Small intestine (tissue), 7 donors: Measurements from ENCODE around the gene TM4SF4. TPM values are rescaled to one million over a fixed set of nuclear protein-coding genes. Genes with fewer than 3 reads are reported as not detected.

Experiments used
- DNase-seq, 2 donors: peaks; one replicate each; pipeline versions ENCODE4 v3.0.0 to v3.0.0-alpha.2; 2013
- FAIRE-seq: peaks from 2 replicates; lab custom pipeline; 2012; peaks lifted over from hg19 to GRCh38; lab: Jason Lieb, UNC
- H3K27ac ChIP-seq, 3 donors: one replicate each; pipeline ENCODE4 v1.5.1; 2013; ENCODE audit warnings: low read length in 2 of 3, mild to moderate bottlenecking in 2 of 3, control low read depth in 1 of 3, inconsistent platforms in 1 of 3, low read depth in 1 of 3, moderate library complexity in 1 of 3
- H3K27me3 ChIP-seq, 3 donors: one replicate each; pipeline ENCODE4 v1.6.1; 2013; ENCODE audit warnings: low read length in 3 of 3, inconsistent platforms in 1 of 3; ENCODE audit not compliant: control insufficient read depth in 3 of 3, insufficient read depth in 3 of 3
- H3K36me3 ChIP-seq, 3 donors: one replicate each; pipeline ENCODE4 v1.6.1; 2013; ENCODE audit warnings: low read length in 3 of 3, inconsistent platforms in 1 of 3, low read depth in 1 of 3, mild to moderate bottlenecking in 1 of 3, moderate library complexity in 1 of 3; ENCODE audit not compliant: control insufficient read depth in 3 of 3, insufficient read depth in 2 of 3
- H3K4me1 ChIP-seq, 3 donors: one replicate each; pipeline ENCODE4 v1.6.1; 2013; ENCODE audit warnings: low read length in 2 of 3, inconsistent platforms in 1 of 3, low read depth in 1 of 3, mild to moderate bottlenecking in 1 of 3, moderate library complexity in 1 of 3; ENCODE audit not compliant: control insufficient read depth in 3 of 3, insufficient read depth in 2 of 3
- H3K4me3 ChIP-seq, 3 donors: one replicate each; pipeline ENCODE4 v1.5.1; 2013; ENCODE audit warnings: low read length in 3 of 3, control low read depth in 1 of 3, inconsistent platforms in 1 of 3, low read depth in 1 of 3, mild to moderate bottlenecking in 1 of 3, moderate library complexity in 1 of 3
- H3K9me3 ChIP-seq, 2 donors: one replicate each; pipeline ENCODE4 v1.6.1; 2013; ENCODE audit warnings: low read depth in 1 of 2, low read length in 1 of 2; ENCODE audit not compliant: control insufficient read depth in 2 of 2, insufficient read depth in 1 of 2
- WGBS, 3 donors: extraction: QIAGEN DNeasy Blood & Tissue Kit; methylation state at CpG; one replicate each; pipeline ENCODE4 v1.1.7; 2013; 5-methylcytosine and 5-hydroxymethylcytosine counted together
- polyA plus RNA-seq, 4 donors: library from polyadenylated mRNA; stranded (reverse) in 3 of 4; unstranded in 1 of 4; fragments of 200-250 nt in 3 of 4; fragments of 120-200 nt in 1 of 4; gene quantifications; one replicate each; pipeline versions ENCODE4 v1.2.1 to v1.2.3, GENCODE V29; 2013
- donor health status: healthy with polysubstance abuse.
- donor health status: control.
- donor health status: control.
- donor health status: Bipolar disorder and iron deficiency.
- donor health status: healthy.

Gene TM4SF4
- polyA plus RNA-seq, 4 donors, result 14.2 to 2,254 (median 658) TPM

- 78 to 93% (median 81%) methylated on average over 4 of the region's 4 CpGs for WGBS, 3 donors
- Histone ChIP-seq H3K4me3 (no peak overlapping the region), H3K27ac (peak overlapping the region in 1 of 3 donors; percentile 4), H3K9me3 (peaks cover 0 to 7% of the 10 kb centered on the region in 2 donors), H3K27me3 (no peaks in the 10 kb centered on the region), H3K4me1 (peaks cover 5 to 11% (median 6%) of the 10 kb centered on the region in 3 donors), H3K36me3 (no peaks in the 10 kb centered on the region)
- DNase-seq, result no peak
- FAIRE-seq, result no peak
These were observed 8.3 kb upstream of the TM4SF4 start for GRCh38 chr3:149466192-149466591.

GRCh38 chr3:149468504-149469212 lies 5.8 kb upstream of the TM4SF4 start:
- H3K4me3 ChIP-seq, result no peak overlapping the region
- H3K4me1 ChIP-seq, result peaks cover 11 to 30% (median 22%) of the 10 kb centered on the region in 3 donors
- FAIRE-seq (no peak), DNase-seq (peak; percentile 44 to 91)
- H3K27ac ChIP-seq, result peak overlapping the region in 2 of 3 donors; percentile 84 to 86
- 42 to 72% (median 62%) methylated on average over 2 of the region's 2 CpGs for WGBS, 3 donors
- no peaks in the 10 kb centered on the region for H3K27me3 ChIP-seq
- no peaks in the 10 kb centered on the region for H3K36me3 ChIP-seq
- peaks cover 0 to 7% of the 10 kb centered on the region in 2 donors for H3K9me3 ChIP-seq

DNA sequence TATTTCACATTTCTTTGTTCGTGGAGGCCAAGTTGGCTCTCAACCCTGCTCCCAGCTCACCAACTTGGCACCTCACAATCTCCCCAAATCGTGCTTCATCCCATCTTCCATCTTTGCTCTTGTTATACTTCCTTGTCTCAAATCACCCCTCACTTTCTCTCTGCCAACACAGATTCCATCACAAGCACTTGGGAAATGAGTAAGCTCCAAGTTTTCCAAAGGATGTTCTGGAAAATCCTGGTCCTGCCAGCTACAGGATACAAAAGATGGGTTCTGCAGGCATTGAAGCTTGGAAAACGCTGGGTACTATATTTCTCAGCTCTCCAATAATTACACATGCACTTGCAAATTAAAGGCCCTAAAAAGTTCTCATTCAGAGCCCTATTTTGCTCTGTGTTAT lies 4.1 kb upstream of the TM4SF4 start:
- Histone ChIP-seq H3K9me3 (no peaks in the 10 kb centered on the region), H3K4me1 (peaks cover 11 to 39% (median 16%) of the 10 kb centered on the region in 3 donors), H3K4me3 (no peak overlapping the region), H3K27me3 (no peaks in the 10 kb centered on the region), H3K36me3 (no peaks in the 10 kb centered on the region), H3K27ac (no peak overlapping the region)
- DNase-seq (no peak), FAIRE-seq (no peak)
- WGBS, 3 donors, result 75 to 78% (median 78%) methylated on average over 3 of the region's 3 CpGs

GRCh38 chr3:149472030-149472797 lies 2.3 kb upstream of the TM4SF4 start:
- no peaks in the 10 kb centered on the region for H3K27me3 ChIP-seq
- peak in 1 of 2 donors; percentile 49 for DNase-seq
- peaks cover 8 to 39% (median 16%) of the 10 kb centered on the region in 3 donors for H3K4me1 ChIP-seq
- H3K36me3 ChIP-seq, result peaks cover 0 to 2% (median 0%) of the 10 kb centered on the region in 3 donors
- 50 to 59% (median 52%) methylated on average over 2 of the region's 2 CpGs for whole genome bisulfite sequencing, 3 donors
- no peak overlapping the region for H3K4me3 ChIP-seq
- FAIRE-seq, result no peak
- no peaks in the 10 kb centered on the region for H3K9me3 ChIP-seq
- peak overlapping the region; percentile 69 to 91 (median 74) for H3K27ac ChIP-seq

- FAIRE-seq, result no peak
- 19 to 52% (median 36%) methylated on average over 7 of the region's 7 CpGs for WGBS, 3 donors
- peak overlapping the region in 1 of 3 donors; percentile 21 for H3K4me3 ChIP-seq
- H3K27me3 ChIP-seq, result no peaks in the 10 kb centered on the region
- H3K36me3 ChIP-seq, result peaks cover 0 to 3% (median 2%) of the 10 kb centered on the region in 3 donors
- peaks cover 6 to 36% (median 16%) of the 10 kb centered on the region in 3 donors for H3K4me1 ChIP-seq
- peak; percentile 78 to 99 for DNase-seq
- H3K27ac ChIP-seq, result peak overlapping the region; percentile 74 to 93 (median 91)
- no peaks in the 10 kb centered on the region for H3K9me3 ChIP-seq
These were observed 894 bp upstream of the TM4SF4 start for GRCh38 chr3:149473357-149474249.

DNA sequence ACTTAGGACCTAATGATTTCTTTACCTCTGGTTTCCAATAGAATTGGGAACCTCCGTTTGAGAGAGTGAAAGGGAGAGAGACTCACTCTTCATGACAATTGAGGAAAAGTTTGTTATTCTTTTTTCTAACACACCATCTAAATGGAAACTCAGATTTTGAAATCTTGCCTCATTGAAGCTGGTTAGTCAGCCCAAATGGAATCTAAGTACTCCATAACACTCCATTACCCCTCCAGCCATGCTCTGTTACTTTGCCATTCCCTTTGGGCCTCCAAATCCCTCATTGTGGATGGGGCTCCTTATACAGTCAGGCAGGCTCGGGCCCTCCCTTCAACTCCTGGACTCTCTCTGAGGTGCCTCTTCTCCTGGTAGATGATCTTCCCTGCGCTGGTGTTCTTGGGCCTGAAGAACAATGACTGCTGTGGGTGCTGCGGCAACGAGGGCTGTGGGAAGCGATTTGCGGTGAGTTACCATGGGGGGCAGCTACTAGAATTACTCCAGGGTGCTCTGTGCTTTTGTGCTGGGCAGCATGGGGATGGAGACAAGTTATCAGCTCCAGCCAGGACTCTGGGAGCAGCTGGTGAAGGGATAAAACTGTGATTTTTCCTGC lies 1.1 kb downstream of the TM4SF4 start:
- peak overlapping the region; percentile 29 to 74 (median 69) for H3K27ac ChIP-seq

GRCh38 chr3:149476225-149476624 lies 1.7 kb downstream of the TM4SF4 start:
- Histone ChIP-seq H3K27ac (peak overlapping the region in 2 of 3 donors; percentile 18 to 69), H3K36me3 (peaks cover 0 to 10% (median 9%) of the 10 kb centered on the region in 3 donors), H3K4me3 (peak overlapping the region in 2 of 3 donors; percentile 42 to 81), H3K9me3 (no peaks in the 10 kb centered on the region), H3K27me3 (no peaks in the 10 kb centered on the region), H3K4me1 (peaks cover 6 to 44% (median 14%) of the 10 kb centered on the region in 3 donors)
- 88 to 91% (median 88%) methylated on average over 4 of the region's 4 CpGs for WGBS, 3 donors
- peak in 1 of 2 donors; percentile 48 for DNase-seq
- FAIRE-seq, result no peak

More for the DNA sequence above, 1.1 kb downstream of the TM4SF4 start:
- peaks cover 0 to 10% (median 7%) of the 10 kb centered on the region in 3 donors for H3K36me3 ChIP-seq
- H3K27me3 ChIP-seq, result no peaks in the 10 kb centered on the region
- 87 to 94% (median 92%) methylated on average over 7 of the region's 7 CpGs for WGBS, 3 donors
- no peaks in the 10 kb centered on the region for H3K9me3 ChIP-seq
- DNase-seq, result no peak
- peaks cover 6 to 44% (median 14%) of the 10 kb centered on the region in 3 donors for H3K4me1 ChIP-seq
- no peak for FAIRE-seq
- peak overlapping the region in 2 of 3 donors; percentile 42 to 81 for H3K4me3 ChIP-seq
